GM18868 (cell line): ENCODE measurements around the gene MEGF10.

Experiments
- ATAC-seq: cut with Tn5 transposase; IDR thresholded peaks from one replicate; pipeline ENCODE4 v1.9.1; 2021; ENCODE audit warnings: mild to moderate bottlenecking, moderate library complexity; ENCODE audit not compliant: unreplicated experiment

MEGF10 gene

GRCh38 chr5:127508644-127509373 is 218.2 kb downstream of the MEGF10 start:
- no peak for ATAC-seq
